Small intestine (tissue), 7 donors: ENCODE results near the gene ATP1A2. TPM values are rescaled to one million over a fixed set of nuclear protein-coding genes. Genes with fewer than 3 reads are reported as not detected.
A peak's percentile ranks its signal among the peaks of the same experiment; 100 is the strongest.

Source experiments
- DNase-seq, 2 donors: peaks; one replicate each; pipeline versions ENCODE4 v3.0.0 to v3.0.0-alpha.2; 2013
- FAIRE-seq: peaks from 2 replicates; lab custom pipeline; 2012; peaks lifted over from hg19 to GRCh38; lab: Jason Lieb, UNC
- H3K27ac ChIP-seq, 3 donors: one replicate each; pipeline ENCODE4 v1.5.1; 2013; ENCODE audit warnings: low read length in 2 of 3, mild to moderate bottlenecking in 2 of 3, control low read depth in 1 of 3, inconsistent platforms in 1 of 3, low read depth in 1 of 3, moderate library complexity in 1 of 3
- H3K27me3 ChIP-seq, 3 donors: one replicate each; pipeline ENCODE4 v1.6.1; 2013; ENCODE audit warnings: low read length in 3 of 3, inconsistent platforms in 1 of 3; ENCODE audit not compliant: control insufficient read depth in 3 of 3, insufficient read depth in 3 of 3
- H3K36me3 ChIP-seq, 3 donors: one replicate each; pipeline ENCODE4 v1.6.1; 2013; ENCODE audit warnings: low read length in 3 of 3, inconsistent platforms in 1 of 3, low read depth in 1 of 3, mild to moderate bottlenecking in 1 of 3, moderate library complexity in 1 of 3; ENCODE audit not compliant: control insufficient read depth in 3 of 3, insufficient read depth in 2 of 3
- H3K4me1 ChIP-seq, 3 donors: one replicate each; pipeline ENCODE4 v1.6.1; 2013; ENCODE audit warnings: low read length in 2 of 3, inconsistent platforms in 1 of 3, low read depth in 1 of 3, mild to moderate bottlenecking in 1 of 3, moderate library complexity in 1 of 3; ENCODE audit not compliant: control insufficient read depth in 3 of 3, insufficient read depth in 2 of 3
- H3K4me3 ChIP-seq, 3 donors: one replicate each; pipeline ENCODE4 v1.5.1; 2013; ENCODE audit warnings: low read length in 3 of 3, control low read depth in 1 of 3, inconsistent platforms in 1 of 3, low read depth in 1 of 3, mild to moderate bottlenecking in 1 of 3, moderate library complexity in 1 of 3
- H3K9me3 ChIP-seq, 2 donors: one replicate each; pipeline ENCODE4 v1.6.1; 2013; ENCODE audit warnings: low read depth in 1 of 2, low read length in 1 of 2; ENCODE audit not compliant: control insufficient read depth in 2 of 2, insufficient read depth in 1 of 2
- WGBS, 3 donors: extraction: QIAGEN DNeasy Blood & Tissue Kit; methylation state at CpG; one replicate each; pipeline ENCODE4 v1.1.7; 2013; 5-methylcytosine and 5-hydroxymethylcytosine counted together
- polyA plus RNA-seq, 4 donors: library from polyadenylated mRNA; stranded (reverse) in 3 of 4; unstranded in 1 of 4; fragments of 200-250 nt in 3 of 4; fragments of 120-200 nt in 1 of 4; gene quantifications; one replicate each; pipeline versions ENCODE4 v1.2.1 to v1.2.3, GENCODE V29; 2013
- donor health status: healthy with polysubstance abuse.
- donor health status: control.
- donor health status: control.
- donor health status: Bipolar disorder and iron deficiency.
- donor health status: healthy.

Gene ATP1A2
- polyA plus RNA-seq, 4 donors, result 0.22 to 5.3 (median 1.2) TPM

DNA sequence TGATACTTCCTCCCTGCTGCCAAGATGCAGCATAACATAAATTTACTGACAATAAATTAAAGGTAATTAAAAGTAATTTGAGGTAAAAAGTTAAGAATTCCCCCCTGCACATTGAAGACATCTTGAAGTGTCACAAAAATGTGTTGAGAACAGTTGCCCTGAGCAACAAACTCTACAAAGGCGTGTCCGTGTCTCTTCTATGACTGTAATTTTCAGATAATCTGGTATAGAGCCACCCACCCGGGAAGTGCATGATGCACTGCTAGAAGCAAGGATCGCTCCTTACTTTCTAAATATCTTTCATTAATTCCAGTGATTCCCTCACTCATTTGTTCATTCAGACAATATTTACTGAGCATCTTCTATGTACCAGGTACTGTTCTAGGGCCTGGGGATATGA, 63.8 kb downstream of the ATP1A2 start:
- no peaks in the 10 kb centered on the region for H3K36me3 ChIP-seq
- no peaks in the 10 kb centered on the region for H3K4me1 ChIP-seq
- no peak overlapping the region for H3K4me3 ChIP-seq
- no peaks in the 10 kb centered on the region for H3K27me3 ChIP-seq
- H3K27ac ChIP-seq, result no peak overlapping the region
- DNase-seq (no peak), FAIRE-seq (no peak)
- no peaks in the 10 kb centered on the region for H3K9me3 ChIP-seq
- 56 to 81% (median 72%) methylated on average over 4 of the region's 4 CpGs for WGBS, 3 donors

DNA sequence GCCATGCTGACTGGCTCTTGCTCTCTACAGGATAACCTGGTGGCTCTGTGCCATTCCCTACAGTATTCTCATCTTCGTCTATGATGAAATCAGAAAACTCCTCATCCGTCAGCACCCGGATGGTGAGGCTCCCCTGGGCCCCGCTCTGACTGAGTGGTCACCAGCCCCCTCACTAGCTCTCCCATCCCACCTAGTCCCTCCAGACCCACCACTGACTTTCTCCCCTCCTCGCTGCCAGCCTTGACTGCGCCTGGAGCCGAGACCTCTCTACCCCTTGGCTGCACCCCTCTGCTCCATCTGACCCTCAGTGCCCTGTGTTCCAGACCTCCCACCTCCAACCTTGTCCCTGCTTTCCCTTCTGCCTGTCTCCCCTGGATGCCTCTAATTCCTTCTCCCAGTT, 70.7 kb downstream of the ATP1A2 start:
- DNase-seq (no peak), FAIRE-seq (no peak)
- WGBS, 3 donors, result 84 to 90% (median 87%) methylated on average over 7 of the region's 7 CpGs
- Histone ChIP-seq H3K27me3 (no peaks in the 10 kb centered on the region), H3K4me3 (no peak overlapping the region), H3K36me3 (no peaks in the 10 kb centered on the region), H3K27ac (no peak overlapping the region), H3K9me3 (no peaks in the 10 kb centered on the region), H3K4me1 (peaks cover 0 to 3% (median 0%) of the 10 kb centered on the region in 3 donors)

- 72 to 81% (median 78%) methylated on average over 2 of the region's 2 CpGs for WGBS, 3 donors
- H3K27ac ChIP-seq, result no peak overlapping the region
- H3K4me3 ChIP-seq, result no peak overlapping the region
- DNase-seq (no peak), FAIRE-seq (no peak)
- peaks cover 0 to 3% (median 0%) of the 10 kb centered on the region in 3 donors for H3K4me1 ChIP-seq
- H3K27me3 ChIP-seq, result no peaks in the 10 kb centered on the region
- H3K9me3 ChIP-seq, result no peaks in the 10 kb centered on the region
- H3K36me3 ChIP-seq, result no peaks in the 10 kb centered on the region
These were observed 71.2 kb downstream of the ATP1A2 start for GRCh38 chr1:160186729-160187128.

DNA sequence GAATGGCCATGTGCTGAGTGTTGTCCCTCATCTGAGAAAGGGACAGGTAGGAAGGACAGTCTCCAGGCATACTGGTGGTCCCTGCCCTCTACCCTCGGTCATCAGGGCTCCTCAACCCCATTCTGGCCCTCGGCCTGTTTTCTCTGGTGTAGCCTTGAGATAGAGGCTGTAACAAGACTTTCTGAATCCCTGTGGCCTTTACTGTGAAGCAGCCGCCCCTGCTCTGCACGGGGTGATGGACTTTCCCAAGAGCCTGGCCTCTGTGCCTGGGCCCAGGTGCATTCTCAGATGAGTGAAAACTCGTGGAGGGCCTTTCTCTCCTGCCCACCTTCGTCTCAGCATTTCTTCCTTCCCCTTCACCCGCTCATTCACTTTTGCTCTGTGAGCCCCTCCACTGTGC, 71.8 kb downstream of the ATP1A2 start:
- Histone ChIP-seq H3K36me3 (no peaks in the 10 kb centered on the region), H3K4me1 (peaks cover 0 to 3% (median 0%) of the 10 kb centered on the region in 3 donors)
- WGBS, 3 donors, result 61 to 80% (median 67%) methylated on average over 7 of the region's 7 CpGs

GRCh38 chr1:160188341-160188740, 72.8 kb downstream of the ATP1A2 start:
- Histone ChIP-seq H3K27ac (no peak overlapping the region), H3K27me3 (no peaks in the 10 kb centered on the region), H3K4me3 (no peak overlapping the region), H3K9me3 (no peaks in the 10 kb centered on the region), H3K4me1 (peaks cover 0 to 12% (median 0%) of the 10 kb centered on the region in 3 donors), H3K36me3 (no peaks in the 10 kb centered on the region)
- WGBS, 3 donors, result 82 to 87% (median 85%) methylated on average over 7 of the region's 7 CpGs
- no peak for FAIRE-seq
- no peak for DNase-seq

More for the DNA sequence above, 71.8 kb downstream of the ATP1A2 start:
- Histone ChIP-seq H3K4me3 (no peak overlapping the region), H3K27me3 (no peaks in the 10 kb centered on the region), H3K9me3 (no peaks in the 10 kb centered on the region), H3K27ac (no peak overlapping the region)
- no peak for DNase-seq
- FAIRE-seq, result no peak

DNA sequence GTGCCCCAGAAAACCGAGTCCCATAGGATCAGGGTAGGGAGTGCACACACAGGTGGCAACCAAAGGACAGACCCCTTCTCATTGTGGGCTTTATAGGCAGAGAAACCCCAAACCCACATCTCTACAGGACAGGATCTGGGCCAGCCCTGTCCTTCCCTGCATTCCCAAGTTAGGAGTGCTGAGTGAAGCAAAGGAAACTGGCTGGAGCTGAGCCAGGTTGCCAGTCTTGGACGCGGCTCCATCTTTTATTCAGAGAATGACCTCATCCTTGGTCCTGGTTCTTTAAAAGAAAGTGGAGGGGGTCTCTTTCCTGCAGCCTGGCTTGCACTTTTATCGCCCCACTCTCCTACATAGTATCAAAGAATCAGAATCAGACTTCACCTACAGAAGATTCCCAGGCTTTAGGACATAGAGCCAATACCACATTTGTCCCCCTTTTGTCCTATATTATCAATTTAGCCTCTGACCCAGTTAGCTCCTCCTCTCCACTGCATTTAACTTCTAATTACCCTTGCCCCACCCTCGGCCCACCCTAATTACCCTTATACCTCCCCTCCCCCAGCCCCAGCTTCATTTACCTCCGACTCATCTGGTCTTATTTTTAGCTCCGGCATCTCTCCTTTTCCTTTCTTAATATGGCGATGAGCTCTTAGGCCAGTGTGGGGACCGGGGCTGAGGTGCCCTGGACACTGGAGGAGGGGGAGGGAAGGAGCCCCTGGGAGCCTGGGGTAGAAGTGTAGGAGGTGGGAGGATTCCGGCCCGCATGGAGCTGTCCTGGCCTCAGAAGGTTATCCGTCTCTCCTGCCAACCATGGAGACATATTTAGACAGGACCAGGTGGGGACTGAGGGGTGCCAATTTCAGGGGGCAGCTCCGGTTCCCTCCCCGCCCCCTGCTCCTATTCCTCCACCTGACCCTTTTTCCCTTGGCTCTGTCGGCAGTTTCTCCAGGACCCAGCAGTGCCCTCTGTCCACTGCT, 74.4 kb downstream of the ATP1A2 start, which contains the start of gene CASQ1:
Gene CASQ1 (plus strand): TSS at position 927 of the 977 bp plus-strand sequence. CDS start 177 bp downstream, outside the sequence.
- no peak within 1 kb of the TSS for H3K4me3 ChIP-seq
- WGBS, 3 donors, result 54 to 69% (median 68%) methylated on average over 14 to 15 of the region's 15 CpGs
- peak in 1 of 2 donors; percentile 15 for DNase-seq
- H3K36me3 ChIP-seq, result no peaks in the 10 kb centered on the region
- no peaks in the 10 kb centered on the region for H3K9me3 ChIP-seq
- H3K4me1 ChIP-seq, result peaks cover 0 to 18% (median 0%) of the 10 kb centered on the region in 3 donors
- no peaks in the 10 kb centered on the region for H3K27me3 ChIP-seq
- FAIRE-seq, result no peak
- H3K27ac ChIP-seq, result no peak within 1 kb of the TSS

- WGBS, 3 donors, result 65 to 86% (median 84%) methylated on average over 3 of the region's 3 CpGs
- FAIRE-seq (no peak), DNase-seq (no peak)
- H3K36me3 ChIP-seq, result no peaks in the 10 kb centered on the region
- no peak overlapping the region for H3K4me3 ChIP-seq
- no peaks in the 10 kb centered on the region for H3K27me3 ChIP-seq
- H3K4me1 ChIP-seq, result peaks cover 0 to 18% (median 0%) of the 10 kb centered on the region in 3 donors
- H3K9me3 ChIP-seq, result no peaks in the 10 kb centered on the region
- no peak overlapping the region for H3K27ac ChIP-seq
These were observed 76.2 kb downstream of the ATP1A2 start for GRCh38 chr1:160191756-160192155.

DNA sequence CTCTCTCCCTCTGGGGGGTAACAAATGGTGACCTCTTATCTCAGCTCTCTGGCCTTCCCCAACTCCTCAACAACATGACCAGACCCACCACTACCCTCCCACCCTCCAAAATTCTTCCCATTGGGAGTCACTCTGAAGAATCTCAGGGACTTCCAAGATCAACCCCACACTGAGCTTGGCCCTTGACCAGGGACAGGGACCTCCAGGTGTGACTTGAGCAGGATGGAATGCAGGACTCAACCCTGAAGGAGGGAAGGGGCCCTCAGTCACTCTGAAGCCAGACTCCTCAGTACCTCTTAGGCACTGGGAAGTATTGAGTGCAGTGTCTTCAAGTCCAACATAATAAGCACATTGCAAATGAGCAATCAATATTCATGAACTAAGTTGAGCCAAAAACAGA, 76.7 kb downstream of the ATP1A2 start:
- peaks cover 0 to 18% (median 0%) of the 10 kb centered on the region in 3 donors for H3K4me1 ChIP-seq
- H3K9me3 ChIP-seq, result no peaks in the 10 kb centered on the region
- H3K4me3 ChIP-seq, result no peak overlapping the region
- no peaks in the 10 kb centered on the region for H3K27me3 ChIP-seq
- H3K36me3 ChIP-seq, result no peaks in the 10 kb centered on the region
- FAIRE-seq (no peak), DNase-seq (no peak)
- H3K27ac ChIP-seq, result no peak overlapping the region
